ENCODE measurements around the gene PIP4K2C. TPM values are rescaled to one million over a fixed set of nuclear protein-coding genes. Genes with fewer than 3 reads are reported as not detected.
"Not testable (repeated sequence)": the region's sequence is repeated elsewhere in the genome, so short reads cannot be mapped to it uniquely, and the experiment has no call there.

Gene PIP4K2C
- total RNA-seq, 1 donor from 2014 or later, result 31.0 TPM

DNA sequence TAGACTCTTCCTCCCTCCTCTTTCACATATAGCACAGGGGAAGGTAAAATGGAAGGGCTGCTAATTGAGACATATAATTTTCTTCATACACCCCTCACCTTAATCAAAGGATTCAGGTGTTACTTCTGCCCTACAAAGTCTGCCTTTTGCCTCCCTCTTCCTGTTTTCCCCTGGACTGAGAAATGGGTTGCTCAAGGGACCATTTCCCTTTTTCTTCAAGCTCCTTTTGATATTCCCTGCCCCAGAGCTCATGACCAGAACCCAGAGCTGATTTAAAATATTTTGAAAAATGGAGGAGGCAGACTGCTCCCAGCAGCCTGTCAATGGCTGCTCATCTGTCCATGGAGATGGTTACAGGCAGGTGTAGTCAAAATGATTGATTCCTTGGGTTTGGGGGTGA is 6.3 kb upstream of the PIP4K2C start:
- Histone ChIP-seq H3K27me3 (no peaks in the 10 kb centered on the region), H3K27ac (no peak overlapping the region), H3K36me3 (no peaks in the 10 kb centered on the region), H3K9me3 (no peaks in the 10 kb centered on the region), H3K4me3 (no peak overlapping the region), H3K4me1 (no peaks in the 10 kb centered on the region)
- ATAC-seq, result peak; percentile 48
- TF ChIP-seq CTCF (IDR thresholded peaks at IDR 0.05), result no peak
- DNase-seq, result no peak
- intact Hi-C loops (cut with DNase I), result loop anchor here (5.0 kb wide), 1 partner anchor 38 kb away; no protein-coding TSS in a partner anchor

DNA sequence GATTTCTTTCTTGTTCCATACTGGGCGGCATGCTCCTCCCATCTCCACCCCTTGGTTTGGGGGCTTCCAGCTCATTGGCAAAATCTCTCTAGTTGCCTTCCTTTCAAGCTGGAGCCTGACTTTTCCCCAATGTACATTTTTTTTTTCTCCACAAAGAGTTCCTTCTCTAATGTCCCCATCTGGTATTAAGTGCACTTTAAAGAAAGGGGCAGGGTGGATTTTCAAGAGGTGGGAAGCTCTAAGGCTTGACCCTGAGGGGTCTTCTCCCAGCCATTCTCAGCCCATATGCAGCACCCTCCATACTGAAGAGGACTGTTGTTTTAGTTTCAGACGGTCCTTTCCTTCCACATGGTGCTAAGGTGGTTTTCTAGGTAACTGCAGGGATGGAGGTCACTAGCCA is 5.8 kb upstream of the PIP4K2C start:
- Histone ChIP-seq H3K27me3 (no peaks in the 10 kb centered on the region), H3K9me3 (no peaks in the 10 kb centered on the region), H3K4me3 (no peak overlapping the region), H3K4me1 (no peaks in the 10 kb centered on the region), H3K36me3 (no peaks in the 10 kb centered on the region), H3K27ac (no peak overlapping the region)
- intact Hi-C loops (cut with DNase I), result no loop called here
- no peak for DNase-seq
- ATAC-seq, result no peak
- no peak for TF ChIP-seq CTCF (IDR thresholded peaks at IDR 0.05)

GRCh38 chr12:57586128-57586527 is 4.9 kb upstream of the PIP4K2C start:
- intact Hi-C loops (cut with DNase I), result no loop called here
- H3K4me3 ChIP-seq, result no peak overlapping the region
- no peaks in the 10 kb centered on the region for H3K9me3 ChIP-seq
- DNase-seq (no peak), ATAC-seq (no peak)
- no peaks in the 10 kb centered on the region for H3K4me1 ChIP-seq
- H3K27me3 ChIP-seq, result no peaks in the 10 kb centered on the region
- H3K27ac ChIP-seq, result no peak overlapping the region
- TF ChIP-seq CTCF (IDR thresholded peaks at IDR 0.05), result no peak
- no peaks in the 10 kb centered on the region for H3K36me3 ChIP-seq

- Histone ChIP-seq H3K4me3 (no peak overlapping the region), H3K27ac (no peak overlapping the region), H3K9me3 (no peaks in the 10 kb centered on the region), H3K27me3 (no peaks in the 10 kb centered on the region), H3K4me1 (peaks cover 4% of the 10 kb centered on the region), H3K36me3 (no peaks in the 10 kb centered on the region)
- DNase-seq (no peak), ATAC-seq (no peak)
- TF ChIP-seq CTCF (IDR thresholded peaks at IDR 0.05), result no peak
- intact Hi-C loops (cut with DNase I), result no loop called here
Measured at GRCh38 chr12:57586832-57587429, 4.1 kb upstream of the PIP4K2C start.

- H3K36me3 ChIP-seq; ATAC-seq; DNase-seq; H3K27me3 ChIP-seq; H3K9me3 ChIP-seq; H3K27ac ChIP-seq; H3K4me3 ChIP-seq; intact Hi-C loops (cut with DNase I): not testable (repeated sequence)
- H3K4me1 ChIP-seq, result peaks cover 17% of the 10 kb centered on the region
Measured at GRCh38 chr12:57588951-57589610, 1.9 kb upstream of the PIP4K2C start.

GRCh38 chr12:57590479-57590863 is 521 bp upstream of the PIP4K2C start:
- H3K36me3 ChIP-seq, result peaks cover 6% of the 10 kb centered on the region

More at GRCh38 chr12:57590479-57590863, 521 bp upstream of the PIP4K2C start:
- intact Hi-C loops (cut with DNase I), result no loop called here
- no peak for TF ChIP-seq CTCF (IDR thresholded peaks at IDR 0.05)
- H3K4me3 ChIP-seq, result peak overlapping the region; percentile 94
- no peak for DNase-seq
- peaks cover 17% of the 10 kb centered on the region for H3K4me1 ChIP-seq
- no peaks in the 10 kb centered on the region for H3K27me3 ChIP-seq
- no peak for ATAC-seq
- H3K27ac ChIP-seq, result peak overlapping the region; percentile 78
- H3K9me3 ChIP-seq, result no peaks in the 10 kb centered on the region
